Hematopoietic multipotent progenitor cell treated with erythropoietin and hydrocortisone succinate and interleukin-3 and kit ligand, for 17 days (in vitro differentiated cells): Measurements from ENCODE around the gene PLA2G2E.
"Not testable (repeated sequence)": the region's sequence is repeated elsewhere in the genome, so short reads cannot be mapped to it uniquely, and the experiment has no call there.

Source experiments
- DNase-seq: peaks from one replicate; pipeline ENCODE4 v3.0.0-alpha.2; 2015; ENCODE audit warnings: low spot score

The PLA2G2E gene

DNA sequence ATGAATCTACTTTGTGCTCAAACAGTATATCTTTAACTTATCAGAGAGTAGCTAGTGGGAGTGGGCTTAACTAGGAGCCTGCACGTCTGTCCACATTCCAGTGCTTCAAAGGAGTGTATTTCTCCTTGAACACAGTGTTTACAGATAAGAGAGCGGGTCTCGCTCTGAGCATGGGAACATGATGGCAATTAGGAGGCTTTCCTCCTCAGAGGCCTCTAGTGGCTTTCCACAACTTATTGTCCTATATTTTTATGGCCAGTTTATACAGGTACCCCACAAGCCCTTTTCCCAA lies 3.7 kb upstream of the PLA2G2E start:
- DNase-seq, result not testable (repeated sequence)

DNA sequence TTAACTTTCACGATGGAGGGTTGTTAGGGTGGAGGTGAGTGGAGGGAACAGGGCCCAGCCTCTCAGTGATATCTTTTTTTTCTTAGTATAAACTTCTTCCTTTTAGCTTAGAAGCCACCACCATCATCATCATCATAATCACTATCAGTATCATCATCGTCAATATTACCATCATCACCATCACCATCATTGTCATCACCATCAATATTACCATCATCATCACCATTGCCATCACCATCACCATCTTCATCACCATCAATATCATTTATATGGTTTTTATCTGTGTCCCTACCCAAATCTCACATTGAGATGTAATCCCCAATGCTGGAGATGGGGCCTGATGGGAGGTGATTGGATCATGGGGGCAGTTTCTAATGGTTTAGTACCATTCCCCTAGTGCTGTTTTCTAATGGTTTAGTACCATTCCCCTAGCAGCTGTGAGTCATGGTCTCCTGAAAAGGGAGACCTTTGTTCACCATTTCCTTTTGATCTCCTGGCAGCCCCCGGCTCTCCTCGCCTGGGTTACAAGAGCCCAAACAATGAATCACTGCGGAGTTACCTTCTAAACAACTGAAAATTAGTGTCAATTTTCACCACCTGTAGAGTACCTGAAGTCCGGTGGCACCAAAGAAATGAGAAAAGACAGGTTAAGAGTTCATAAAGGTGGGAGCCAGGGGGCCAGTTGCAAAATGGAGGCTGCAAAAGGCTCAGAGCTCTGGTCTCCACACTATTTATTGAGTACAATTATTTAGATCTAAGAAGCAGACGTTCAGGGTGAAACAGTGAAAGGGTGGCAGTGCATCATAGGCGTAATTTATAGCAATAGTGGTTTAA lies 3.1 kb upstream of the PLA2G2E start:
- DNase-seq, result no peak

DNA sequence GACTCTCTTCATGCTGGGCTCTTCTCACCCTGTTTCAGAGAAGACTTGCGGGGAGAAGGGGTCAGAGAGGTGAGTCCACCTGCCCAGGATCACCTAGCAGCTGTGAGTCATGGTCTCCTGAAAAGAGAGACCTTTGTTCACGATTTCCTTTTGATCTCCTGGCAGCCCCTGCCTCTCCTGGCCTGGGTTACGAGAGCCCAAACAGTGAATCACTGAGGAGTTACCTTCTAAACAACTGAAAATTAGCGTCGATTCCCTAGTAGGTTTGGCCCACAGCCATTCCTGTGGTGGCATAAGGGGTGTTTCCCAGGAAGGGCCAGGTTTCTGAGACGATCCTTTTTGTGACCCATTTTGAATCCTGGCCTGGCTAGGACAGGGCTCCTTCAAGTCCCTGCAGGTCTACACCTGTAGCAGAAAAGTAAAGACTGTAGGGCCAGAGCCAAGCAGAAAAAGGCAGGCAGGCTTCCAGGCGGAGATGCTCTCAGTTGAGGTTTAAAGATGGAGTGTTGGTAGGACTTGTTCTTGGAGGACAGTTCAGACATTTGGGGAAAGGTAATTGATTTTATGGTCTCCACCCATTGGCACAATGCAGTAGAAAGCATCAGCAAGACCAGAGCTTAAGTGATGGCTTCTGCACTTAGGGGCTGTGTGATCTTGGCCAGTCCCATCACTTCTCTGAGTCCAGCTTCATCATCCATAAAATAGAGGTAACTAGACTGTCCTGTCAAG lies 2.1 kb upstream of the PLA2G2E start:
- no peak for DNase-seq

DNA sequence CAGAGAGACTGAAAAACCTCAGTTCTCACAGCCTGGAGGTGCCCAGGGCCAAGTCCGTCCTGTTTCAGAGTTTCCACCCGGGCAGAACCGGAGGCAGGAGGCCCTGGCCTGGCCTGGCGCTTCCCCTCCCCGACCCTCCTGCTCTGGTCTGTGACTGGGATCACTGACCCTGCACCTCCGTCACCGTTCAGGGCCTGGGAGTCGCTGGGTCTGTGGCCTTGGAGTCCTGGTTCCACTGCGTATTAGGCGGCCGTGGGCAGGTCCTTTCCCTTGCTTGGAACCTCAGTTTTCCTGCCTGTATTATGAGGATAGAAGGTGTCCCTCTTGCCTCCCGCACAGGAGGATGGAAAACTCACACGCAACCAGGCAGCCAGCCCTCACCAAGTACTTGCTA lies 533 bp upstream of the PLA2G2E start:
- DNase-seq, result no peak

DNA sequence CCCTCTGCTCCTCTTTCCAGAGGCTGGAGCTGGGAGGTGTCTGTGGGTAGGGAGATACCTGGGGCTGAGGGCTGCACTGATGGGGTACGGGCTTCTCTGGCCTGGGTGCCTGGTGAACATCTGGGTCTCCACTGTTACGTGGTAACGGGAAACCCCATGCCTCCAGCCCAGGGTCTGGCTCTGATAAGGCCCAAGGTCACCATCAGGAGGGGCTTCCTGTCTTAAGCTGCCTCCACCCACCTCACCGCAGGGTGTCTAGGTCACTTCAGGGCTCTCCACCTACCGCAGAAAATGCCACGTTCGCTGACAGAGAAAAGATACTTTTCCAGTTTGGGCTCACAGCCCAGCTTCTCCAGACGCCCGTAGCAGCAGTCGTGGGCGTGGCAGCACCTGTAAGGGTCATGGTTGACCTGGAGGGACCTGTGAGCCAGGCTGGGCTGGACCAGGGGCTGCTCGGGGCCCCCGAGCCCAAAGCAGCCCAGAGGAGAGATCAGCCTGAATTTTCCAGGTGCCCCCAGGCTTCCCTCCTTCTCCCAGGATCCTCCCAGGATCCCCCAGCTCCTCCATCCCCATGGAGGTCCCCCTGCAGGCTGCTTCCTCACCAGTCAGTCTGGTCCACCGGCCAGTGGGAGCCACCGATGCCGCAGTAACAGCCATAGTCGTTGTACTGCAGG lies 1.3 kb downstream of the PLA2G2E start:
- no peak for DNase-seq

DNA sequence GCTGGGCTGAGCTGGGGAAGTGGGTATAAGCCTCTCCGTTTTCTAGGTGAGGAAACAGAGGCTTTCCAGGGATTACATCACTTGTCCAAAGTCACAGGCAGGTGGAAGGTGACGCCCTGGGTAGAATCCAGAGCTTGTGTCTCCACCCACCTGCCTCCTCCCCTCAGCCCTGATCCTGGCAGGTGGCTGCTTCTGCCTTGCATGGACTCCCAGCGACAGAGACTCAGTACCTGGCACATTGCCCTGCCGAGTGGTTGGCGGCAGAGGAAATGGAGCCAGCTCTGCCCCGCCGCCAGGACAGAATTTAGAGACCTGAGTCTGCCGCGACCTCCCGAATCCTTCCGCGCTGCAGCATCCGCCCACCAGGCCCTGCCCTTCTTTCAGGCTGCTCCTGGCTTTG lies 2.1 kb downstream of the PLA2G2E start:
- DNase-seq, result no peak

DNA sequence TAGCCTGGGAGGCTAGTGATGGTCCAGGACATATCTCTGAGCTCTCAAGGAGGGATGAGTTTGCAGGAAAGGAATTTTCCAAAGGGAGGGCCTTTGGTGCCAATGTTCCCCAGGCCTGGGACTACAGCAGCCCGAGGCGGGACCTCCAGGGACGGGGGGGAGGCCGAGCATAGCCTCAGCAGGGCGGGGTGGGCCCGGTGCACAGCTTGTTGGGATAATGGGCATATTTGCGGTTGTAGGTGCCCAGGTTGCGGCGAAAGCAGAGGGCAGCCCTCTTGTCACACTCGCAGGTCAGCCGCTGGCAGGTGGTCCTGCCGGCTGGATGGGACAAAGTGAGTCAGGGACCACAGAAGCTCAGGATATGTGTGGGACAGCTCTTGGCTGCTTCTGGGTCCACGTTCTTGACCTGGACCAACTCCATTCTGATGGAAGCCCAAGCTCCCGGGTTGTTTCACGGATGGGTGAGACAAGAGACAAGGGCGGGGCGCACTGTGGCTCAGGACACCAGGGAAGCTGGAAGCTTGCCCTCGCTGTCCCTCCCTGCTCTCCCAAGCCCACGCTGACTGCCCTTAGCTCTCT lies 3.2 kb downstream of the PLA2G2E start:
- DNase-seq, result no peak

DNA sequence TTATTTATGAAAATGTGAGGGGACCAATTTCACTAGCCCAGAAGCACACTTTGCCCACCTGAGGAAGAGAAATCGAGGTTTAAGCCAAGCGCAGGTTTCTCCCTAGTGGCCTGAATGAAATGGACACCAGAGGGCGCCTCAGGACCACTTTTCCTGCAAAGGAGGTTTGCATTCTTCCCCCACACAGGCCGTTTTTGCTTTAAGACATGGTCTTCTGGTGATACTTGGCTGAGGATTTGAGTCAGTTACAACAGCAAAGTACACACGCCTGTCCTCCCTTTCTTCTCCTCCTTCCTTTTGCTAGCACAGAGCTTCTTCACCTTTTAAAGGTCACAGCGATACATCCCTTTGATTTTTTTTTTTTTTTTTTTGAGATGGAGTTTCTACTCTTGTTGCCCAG lies 5.4 kb downstream of the PLA2G2E start:
- peak; percentile 76 for DNase-seq

DNA sequence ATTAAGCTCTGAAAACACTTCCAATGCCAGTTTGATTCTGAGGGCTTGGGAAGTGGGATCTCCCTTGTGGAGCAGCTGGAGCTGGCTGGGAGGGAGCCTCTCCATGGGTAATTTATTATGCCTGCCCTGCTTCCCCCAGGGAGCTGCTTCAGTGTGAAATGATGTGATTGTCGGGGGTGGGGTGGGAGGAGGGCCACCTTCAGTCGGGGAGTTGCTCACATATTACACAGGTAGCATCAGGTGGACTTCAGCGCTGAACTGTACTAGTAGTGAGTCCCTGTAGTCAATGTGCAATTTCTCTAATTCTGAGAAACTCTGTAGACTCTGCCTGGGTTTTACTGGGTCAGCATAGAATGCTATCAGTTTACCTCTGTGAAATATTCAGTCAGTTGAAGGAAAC lies 12.8 kb downstream of the PLA2G2E start:
- no peak for DNase-seq

DNA sequence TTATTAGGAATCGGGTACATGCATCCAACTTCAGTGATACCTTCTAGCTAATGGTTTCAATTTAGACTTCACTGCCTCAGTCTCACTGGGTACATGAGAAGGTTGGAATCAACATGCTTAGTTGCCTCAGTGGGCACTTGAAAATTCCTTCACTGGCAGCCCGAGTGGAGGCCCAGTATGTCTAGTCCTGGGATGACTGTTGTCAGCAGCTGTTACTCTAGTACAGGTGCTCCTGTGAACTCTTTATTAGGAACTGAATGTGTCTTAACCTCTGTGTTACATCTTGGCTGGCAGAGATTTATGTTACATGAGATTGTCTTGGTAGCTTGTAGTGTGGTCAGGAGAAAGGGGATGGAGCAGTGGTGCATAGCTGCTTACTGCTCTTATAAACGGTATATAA lies 13.4 kb downstream of the PLA2G2E start:
- DNase-seq, result no peak

DNA sequence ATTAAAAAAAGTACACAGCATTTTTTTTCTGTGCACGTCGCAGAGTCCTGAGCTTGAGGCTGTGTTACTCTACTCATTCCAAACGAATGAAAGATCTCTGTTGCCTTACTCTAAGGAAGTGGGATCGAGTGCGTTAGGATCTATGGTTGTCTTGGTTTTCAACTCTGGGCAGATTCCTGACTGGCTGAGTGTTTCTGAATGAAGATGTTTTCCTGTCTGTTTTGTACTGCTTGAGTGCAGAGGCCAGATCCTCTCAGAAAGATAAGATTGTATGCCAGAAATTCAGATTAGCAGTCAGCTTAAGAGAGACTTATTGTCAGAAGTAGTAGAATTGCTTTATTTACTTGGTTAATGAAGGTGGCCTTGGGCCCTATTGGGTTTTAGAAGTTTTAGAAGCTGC lies 14.0 kb downstream of the PLA2G2E start:
- no peak for DNase-seq

DNA sequence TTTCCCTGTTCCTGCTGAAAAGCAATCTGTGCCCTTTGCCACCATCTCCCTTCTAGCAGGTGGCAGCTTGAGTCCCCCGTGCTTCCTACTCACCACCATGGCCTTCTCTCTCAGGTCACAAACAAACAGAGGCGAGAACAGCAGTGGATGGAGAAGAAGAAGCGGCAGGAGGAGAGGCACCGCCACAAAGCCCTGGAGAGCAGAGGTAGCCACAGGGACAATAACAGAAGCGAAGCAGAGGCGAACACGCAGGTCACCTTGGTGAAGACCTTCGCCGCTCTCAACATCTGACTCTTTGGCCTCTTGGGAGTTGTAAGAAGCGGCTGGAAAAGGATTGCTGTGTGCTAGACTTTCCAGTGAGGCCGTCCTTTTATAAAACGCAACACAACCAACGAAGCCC lies 16.0 kb downstream of the PLA2G2E start:
- no peak for DNase-seq

DNA sequence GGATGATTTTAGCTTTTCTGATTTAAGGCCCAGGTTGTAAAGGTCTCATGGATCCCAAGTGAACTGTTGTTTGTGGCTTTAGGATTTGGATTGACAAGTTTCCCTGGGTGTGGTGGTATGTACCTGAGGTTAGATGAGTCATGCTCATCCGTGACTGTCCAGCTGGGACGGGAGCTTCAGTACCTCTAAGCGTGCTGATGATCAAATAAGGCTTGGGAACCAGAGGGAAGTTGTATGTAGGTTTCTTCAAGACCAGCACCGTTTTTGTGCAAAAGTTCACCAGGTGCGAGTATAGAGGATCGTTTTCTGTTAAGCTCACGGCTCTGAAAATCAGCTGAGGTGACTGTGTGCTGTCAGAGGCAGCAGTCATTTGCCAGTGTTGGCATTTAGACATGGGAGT lies 19.8 kb downstream of the PLA2G2E start:
- DNase-seq, result no peak

DNA sequence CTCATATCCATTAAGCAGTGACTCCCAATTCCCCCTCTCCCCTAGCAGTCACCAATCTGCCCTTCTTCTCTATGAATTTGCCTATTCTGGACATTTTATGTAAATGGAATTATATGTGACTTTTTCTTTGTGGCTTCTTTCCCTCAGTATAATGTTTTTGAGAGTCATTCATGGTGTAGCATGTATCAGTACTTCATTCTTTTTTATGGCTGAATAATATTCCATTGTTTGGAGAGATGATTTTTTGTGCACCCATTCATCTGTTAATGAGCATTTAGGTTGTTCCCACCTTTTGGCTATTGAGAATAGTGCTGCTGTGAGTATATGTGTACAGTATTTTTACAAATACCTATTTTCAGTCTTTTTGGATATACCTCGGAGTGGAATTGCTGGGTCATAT lies 21.8 kb downstream of the PLA2G2E start:
- no peak for DNase-seq

DNA sequence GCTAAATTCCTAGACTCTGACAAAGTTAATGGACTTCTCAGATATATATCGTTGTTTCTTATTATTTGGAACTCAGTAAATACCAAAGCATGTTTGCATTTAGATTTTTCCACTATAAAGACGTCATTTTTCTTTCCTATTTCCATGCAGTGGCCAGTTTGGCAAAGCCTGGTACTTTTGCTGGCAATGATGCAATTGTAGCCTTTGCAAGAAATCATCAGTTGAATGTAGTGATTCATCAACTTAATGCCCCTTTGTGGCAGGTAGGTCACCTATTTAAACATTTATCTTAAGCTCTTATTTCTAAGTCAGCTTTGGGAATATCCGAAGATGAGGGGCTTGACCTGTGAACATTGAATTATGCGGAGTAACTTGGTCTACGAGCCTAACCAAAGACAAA lies 29.2 kb downstream of the PLA2G2E start:
- DNase-seq, result no peak

DNA sequence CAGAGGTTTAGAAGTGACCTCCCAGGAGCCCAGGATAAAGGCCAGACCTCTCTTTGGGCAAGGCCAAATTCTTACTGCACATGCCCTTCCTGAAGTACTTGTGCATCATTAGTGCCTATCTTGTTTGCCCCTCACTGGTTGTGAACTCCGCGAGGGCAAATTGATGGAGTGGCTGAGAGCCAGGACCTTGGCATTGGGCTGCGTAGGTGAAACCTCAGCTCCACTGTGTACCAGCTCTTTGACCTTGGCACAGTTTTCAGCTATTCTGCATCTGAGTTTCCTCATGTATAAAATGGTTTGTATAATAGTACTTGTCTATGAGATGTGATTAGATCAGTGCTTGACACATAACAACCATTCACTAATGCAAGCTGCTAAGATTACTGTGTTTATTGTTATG lies 29.7 kb downstream of the PLA2G2E start:
- no peak for DNase-seq

DNA sequence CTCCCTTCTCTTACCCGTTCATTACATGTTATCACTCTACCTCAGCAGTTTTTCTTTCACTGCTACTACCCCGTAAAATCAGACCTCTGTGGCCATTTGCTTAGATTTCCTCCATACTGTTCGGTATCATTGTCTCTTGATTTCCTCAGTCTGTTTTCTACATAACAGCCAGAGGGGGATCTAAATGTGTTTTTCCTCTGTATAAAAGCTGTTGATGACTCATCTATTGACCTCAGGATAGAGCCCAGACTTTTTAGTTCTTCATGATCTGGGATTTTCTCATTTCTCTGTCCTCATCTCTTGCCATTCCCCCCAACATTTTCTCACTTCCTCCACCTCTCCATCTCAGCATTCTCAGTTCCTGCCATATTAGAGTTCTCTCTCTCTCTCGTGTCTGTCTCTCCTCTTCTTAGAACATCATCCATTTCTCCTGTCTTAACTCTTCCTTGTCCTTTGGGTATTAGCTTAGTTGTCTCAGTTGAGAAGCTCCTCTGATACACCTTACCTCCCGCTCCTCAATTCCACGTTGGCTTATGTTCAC lies 30.7 kb downstream of the PLA2G2E start:
- no peak for DNase-seq

DNA sequence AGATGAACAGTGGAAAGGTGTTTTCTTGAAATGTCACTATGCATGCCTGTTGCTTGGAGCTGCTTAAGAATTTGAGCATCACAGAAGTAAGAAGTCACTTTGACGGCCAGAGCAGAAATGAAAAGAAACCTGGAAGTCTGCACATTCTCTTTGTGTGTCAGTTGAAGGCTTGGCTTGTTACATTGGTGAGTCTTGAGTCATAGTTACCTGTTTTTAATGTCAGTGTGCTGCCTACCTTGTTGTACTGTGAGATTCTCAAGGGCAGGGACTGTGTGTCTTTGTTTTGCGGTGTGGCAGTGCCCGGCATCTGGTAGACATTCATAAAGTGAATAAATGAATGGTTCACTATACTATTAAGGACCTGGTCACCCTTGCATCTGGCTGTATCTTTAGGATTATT lies 31.3 kb downstream of the PLA2G2E start:
- no peak for DNase-seq

DNA sequence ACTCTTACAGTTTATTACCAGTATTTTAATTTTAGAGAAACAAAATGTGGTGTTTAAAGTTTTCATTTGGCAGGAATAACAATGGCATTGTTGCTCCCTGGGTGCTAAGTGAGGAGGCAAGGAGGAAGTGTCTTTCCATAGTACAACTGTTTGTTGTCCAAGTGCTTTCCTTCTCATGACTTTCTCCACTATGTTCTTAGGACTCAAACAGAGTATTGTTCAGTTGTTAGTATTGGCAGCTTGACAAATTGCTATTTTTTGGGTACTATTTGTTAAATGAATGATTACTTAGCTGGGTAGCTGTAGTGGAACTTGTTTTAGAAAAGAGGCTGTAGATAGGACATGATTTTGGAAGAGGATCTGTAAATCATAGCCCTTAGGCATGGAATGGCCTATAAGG lies 33.8 kb downstream of the PLA2G2E start:
- DNase-seq, result no peak

DNA sequence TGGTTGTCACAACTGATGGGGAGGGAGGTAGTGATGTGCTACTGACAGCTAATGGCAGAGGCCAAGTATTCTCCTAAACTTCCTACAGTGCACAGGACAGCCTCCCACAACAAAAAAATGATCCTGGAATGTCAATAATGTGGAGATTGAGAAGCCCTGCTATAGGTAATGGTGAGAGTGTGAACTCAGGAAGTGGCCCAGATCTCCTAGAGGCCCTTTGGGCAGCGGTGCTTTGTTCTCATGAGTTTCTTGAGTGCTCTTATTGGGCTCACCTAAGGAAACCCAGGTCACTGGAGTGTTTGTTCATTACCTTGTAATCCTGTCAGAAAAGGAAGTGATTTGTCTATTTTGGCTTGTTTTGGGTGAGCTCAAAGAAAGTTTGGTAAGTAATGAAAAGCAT lies 35.3 kb downstream of the PLA2G2E start:
- DNase-seq, result no peak

DNA sequence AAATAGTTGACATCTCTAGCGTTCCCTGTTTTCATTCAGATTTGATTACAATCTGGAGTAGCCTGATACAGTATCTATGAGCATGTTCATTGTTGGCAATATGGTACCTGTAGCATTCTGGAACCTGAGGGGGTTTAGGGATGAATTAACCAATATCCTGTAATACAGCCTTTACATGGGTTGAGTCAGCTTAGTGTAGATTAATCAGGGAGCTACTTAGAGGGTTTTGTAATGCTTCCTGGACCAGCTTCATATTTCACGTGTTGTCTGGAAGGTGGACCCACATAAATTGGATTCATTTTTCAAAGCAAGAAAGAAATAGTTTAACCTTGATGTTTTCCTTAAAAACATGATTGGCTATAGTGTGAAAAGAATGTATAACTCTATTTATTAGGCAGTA lies 37.6 kb downstream of the PLA2G2E start:
- DNase-seq, result no peak

DNA sequence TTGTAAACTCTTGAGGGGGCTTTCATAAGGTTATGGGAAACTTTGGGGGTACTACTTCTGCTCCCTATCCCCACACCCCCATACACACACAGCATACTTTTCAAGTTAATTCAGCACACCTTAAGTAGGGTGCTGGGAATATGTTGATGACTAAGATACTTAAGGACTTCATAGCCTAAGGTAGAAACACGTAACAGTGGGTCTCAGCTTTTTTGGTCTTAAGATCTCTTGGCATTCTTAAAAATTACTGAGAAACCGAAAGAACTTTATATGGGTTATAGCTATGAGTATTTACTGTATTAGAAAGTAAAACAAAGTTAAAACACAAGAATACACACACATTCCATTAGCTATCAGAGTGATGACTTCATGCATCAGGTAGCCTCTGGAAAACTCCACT lies 39.1 kb downstream of the PLA2G2E start:
- no peak for DNase-seq
